Effector memory CD4-positive, alpha-beta T cell (primary cell): ENCODE measurements around the gene GLRX.
A peak's percentile ranks its signal among the peaks of the same experiment; 100 is the strongest.
"Not testable (repeated sequence)": the region's sequence is repeated elsewhere in the genome, so short reads cannot be mapped to it uniquely, and the experiment has no call there.

Experiments
- DNase-seq, 3 donors: peaks; one replicate each; pipeline ENCODE4 v3.0.0-alpha.2; 2020
- H3K27ac ChIP-seq: 2 replicates; pipeline ENCODE4 v1.7.0; 2013; ENCODE audit warnings: mild to moderate bottlenecking, low read length, moderate library complexity; ENCODE audit not compliant: insufficient read depth, poor library complexity, severe bottlenecking
- H3K27me3 ChIP-seq: replicated peaks from 2 replicates; pipeline ENCODE4 v1.7.0; 2013; ENCODE audit warnings: mild to moderate bottlenecking, low read length; ENCODE audit not compliant: insufficient read depth, control insufficient read depth, poor library complexity, severe bottlenecking
- H3K36me3 ChIP-seq: 2 replicates; pipeline ENCODE4 v1.7.0; 2013; ENCODE audit warnings: mild to moderate bottlenecking, low read length, moderate library complexity; ENCODE audit not compliant: control insufficient read depth, insufficient read depth
- H3K4me1 ChIP-seq: 2 replicates; pipeline ENCODE4 v1.7.0; 2013; ENCODE audit warnings: low read length, mild to moderate bottlenecking; ENCODE audit not compliant: control insufficient read depth, insufficient read depth, poor library complexity, severe bottlenecking
- H3K4me3 ChIP-seq: 2 replicates; pipeline ENCODE4 v1.7.0; 2013; ENCODE audit warnings: low read length, low read depth, mild to moderate bottlenecking; ENCODE audit not compliant: insufficient read depth, poor library complexity, severe bottlenecking
- H3K9me3 ChIP-seq: 2 replicates; pipeline ENCODE4 v1.7.0; 2013; ENCODE audit warnings: mild to moderate bottlenecking, low read length, moderate library complexity; ENCODE audit not compliant: control insufficient read depth
- total RNA-seq, 3 donors: gene quantifications; one replicate each; lab custom pipeline; 2026; lab: John Stamatoyannopoulos, UW

GLRX gene, protein sequence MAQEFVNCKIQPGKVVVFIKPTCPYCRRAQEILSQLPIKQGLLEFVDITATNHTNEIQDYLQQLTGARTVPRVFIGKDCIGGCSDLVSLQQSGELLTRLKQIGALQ
- total RNA-seq = 41.6 to 47.4 (median 45.8) reads per million in 3 donors

DNA sequence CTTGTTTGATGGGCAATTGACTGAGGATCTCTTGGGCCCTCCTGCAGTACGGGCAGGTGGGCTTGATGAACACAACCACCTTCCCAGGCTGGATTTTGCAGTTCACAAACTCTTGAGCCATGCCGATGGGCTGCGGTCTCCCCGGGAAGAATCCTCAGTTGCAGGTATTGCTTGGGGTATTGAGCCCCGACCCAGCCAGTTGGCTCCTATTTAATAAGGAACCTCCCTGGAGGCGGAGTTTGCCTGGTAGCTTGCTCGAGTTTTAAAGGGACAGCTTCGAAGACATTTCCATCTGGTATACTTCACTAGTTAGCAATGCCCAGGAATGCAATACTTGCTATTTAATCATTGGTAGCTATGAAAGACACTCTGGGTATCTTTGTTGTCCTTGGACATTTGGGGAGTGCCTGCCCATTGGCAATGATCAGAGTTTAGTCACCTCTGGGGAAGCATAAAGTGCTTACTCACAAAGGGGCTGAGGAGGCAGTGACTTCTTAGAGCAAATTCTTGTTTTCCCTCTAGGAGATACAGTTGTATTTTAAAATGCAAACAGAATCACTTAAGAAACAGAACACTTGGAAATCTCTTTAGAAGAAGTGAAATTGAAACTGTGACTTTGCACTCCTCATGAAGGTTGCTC is at the start of gene GLRX:
Gene GLRX, minus strand, starts transcription at position 185 of the 640 bp plus-strand sequence. Its CDS starts 64 bp downstream, at position 121.
- Histone ChIP-seq H3K27me3 (no peaks in the 10 kb centered on the region), H3K4me3 (peak within 1 kb of the TSS; percentile 77), H3K36me3 (no peaks in the 10 kb centered on the region), H3K27ac (peak within 1 kb of the TSS; percentile 79), H3K4me1 (peaks cover 39% of the 10 kb centered on the region), H3K9me3 (no peaks in the 10 kb centered on the region)
- peak; percentile 29 to 48 (median 46) for DNase-seq

GRCh38 chr5:95871146-95871806 is 48.8 kb upstream of the GLRX start:
- H3K36me3 ChIP-seq = no peaks in the 10 kb centered on the region
- no peak for DNase-seq
- H3K27ac ChIP-seq = no peak overlapping the region
- H3K4me3 ChIP-seq = no peak overlapping the region
- H3K27me3 ChIP-seq = no peaks in the 10 kb centered on the region
- H3K4me1 ChIP-seq = peaks cover 19% of the 10 kb centered on the region
- H3K9me3 ChIP-seq = no peaks in the 10 kb centered on the region

DNA sequence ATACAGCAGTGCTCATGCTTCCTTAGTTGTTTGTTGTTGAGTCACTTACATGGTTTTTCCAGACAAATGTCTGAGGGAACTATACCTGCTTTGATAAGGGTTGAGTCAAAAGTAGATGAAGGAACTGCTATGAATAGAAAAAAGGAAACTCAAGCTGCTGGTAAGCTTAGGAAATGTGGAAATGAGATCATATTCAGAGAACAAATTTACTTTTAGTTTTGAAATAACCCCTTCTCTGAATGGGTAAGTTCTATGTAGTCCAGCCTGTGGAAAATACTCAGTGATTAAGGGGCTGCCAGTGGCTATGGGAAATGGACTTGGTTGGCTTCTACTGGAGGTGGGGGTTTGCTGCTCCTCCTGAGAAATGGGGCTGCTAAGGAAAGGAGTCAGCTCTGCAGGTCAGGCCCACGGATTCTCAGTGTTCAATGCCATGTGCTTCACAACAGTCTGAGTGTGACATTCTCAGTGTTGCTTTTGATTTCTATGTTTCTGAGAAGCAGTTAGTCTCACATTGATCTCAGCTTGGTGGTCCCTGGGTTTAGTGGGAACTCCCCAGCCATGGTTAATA is 47.7 kb upstream of the GLRX start:
- Histone ChIP-seq H3K4me3 (no peak overlapping the region), H3K27me3 (no peaks in the 10 kb centered on the region), H3K36me3 (no peaks in the 10 kb centered on the region), H3K4me1 (peaks cover 19% of the 10 kb centered on the region), H3K9me3 (no peaks in the 10 kb centered on the region), H3K27ac (no peak overlapping the region)
- no peak for DNase-seq

DNA sequence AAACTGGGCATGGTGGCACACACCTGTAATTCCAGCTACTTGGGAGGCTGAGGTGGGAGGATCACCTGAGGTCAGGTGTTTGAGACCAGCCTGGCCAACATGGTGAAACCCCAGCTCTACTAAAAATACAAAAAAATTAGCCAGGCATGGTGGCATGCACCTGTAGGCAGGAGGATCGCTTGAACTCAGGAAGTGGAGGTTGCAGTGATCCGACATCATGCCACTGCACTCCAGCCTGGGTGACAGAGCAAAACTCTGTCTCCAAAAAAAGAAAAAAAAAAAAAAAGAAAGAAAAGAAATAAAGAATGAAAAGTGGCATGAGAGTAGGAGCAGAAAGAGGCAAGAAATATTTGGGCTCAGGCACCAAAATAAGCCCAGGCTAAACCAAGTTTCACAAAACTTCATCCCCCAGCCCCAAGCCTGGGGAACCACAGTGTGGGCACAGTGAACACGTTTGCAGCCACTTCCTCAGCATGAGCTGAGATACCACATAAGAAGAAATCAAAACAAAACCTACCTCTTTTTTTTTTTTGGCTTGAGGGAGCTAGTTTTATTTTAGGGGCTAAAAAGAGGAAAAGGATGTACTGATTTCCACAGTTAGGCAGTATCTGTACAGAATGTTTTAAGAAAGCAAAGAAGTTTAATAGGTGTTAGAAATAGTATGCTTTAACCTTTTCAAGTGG is 46.8 kb upstream of the GLRX start:
- Histone ChIP-seq H3K4me1 (peaks cover 19% of the 10 kb centered on the region), H3K27ac (peak overlapping the region; percentile 19)
- not testable (repeated sequence) for H3K27me3 ChIP-seq, H3K4me3 ChIP-seq, H3K9me3 ChIP-seq, H3K36me3 ChIP-seq
- peak; percentile 33 to 53 (median 41) for DNase-seq

DNA sequence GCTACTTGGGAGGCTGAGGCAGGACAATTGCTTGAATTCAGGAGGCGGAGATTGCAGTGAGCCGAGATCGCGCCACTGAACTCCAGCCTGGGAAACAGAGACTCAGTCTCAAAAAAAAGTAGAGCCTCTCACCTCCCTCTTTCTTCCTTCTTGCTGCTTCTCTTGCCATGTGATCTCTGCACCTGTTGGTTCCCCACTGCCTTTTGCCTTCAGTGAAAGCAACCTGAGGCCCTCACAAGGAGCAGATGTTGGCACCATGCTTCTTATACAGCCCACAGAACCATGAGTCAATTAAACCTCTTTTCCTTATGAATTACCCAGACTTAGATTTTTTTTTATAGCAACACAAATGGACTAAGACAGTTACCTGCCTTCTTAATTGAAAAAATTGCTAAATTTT is 45.6 kb upstream of the GLRX start:
- no peaks in the 10 kb centered on the region for H3K36me3 ChIP-seq
- H3K4me1 ChIP-seq = peaks cover 19% of the 10 kb centered on the region
- DNase-seq = no peak
- H3K27me3 ChIP-seq = no peaks in the 10 kb centered on the region
- no peak overlapping the region for H3K4me3 ChIP-seq
- H3K9me3 ChIP-seq = no peaks in the 10 kb centered on the region
- no peak overlapping the region for H3K27ac ChIP-seq

DNA sequence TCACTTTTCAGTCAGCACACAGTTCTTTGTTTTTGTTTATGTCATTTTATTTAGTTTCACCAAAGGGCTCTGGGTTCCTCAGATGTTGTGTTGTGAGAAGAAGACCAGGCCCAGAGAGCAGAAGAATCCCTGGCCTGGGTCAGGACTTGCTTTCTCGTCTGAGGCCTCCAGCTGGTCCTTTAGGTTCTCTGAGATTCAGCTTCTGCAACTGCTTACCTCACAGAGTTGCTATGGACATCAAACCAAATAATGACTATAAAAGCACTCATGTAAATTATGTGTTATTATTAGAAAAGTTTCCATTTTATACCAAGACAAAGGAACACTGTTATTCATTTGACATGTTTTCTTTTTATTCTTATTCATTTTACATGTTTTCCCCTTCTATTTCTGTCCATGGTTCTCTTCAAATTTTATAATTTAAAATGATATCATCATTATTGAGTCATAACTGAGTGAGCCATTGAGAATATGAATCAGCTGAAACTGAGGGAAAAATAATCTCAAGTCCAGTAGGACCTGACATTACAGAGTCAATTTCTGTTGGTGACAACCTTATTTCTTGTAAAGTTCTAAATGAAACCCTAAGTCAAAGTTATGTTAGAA is 44.0 kb upstream of the GLRX start:
- Histone ChIP-seq H3K4me1 (peaks cover 19% of the 10 kb centered on the region), H3K27ac (no peak overlapping the region), H3K36me3 (no peaks in the 10 kb centered on the region), H3K9me3 (no peaks in the 10 kb centered on the region), H3K4me3 (no peak overlapping the region), H3K27me3 (no peaks in the 10 kb centered on the region)
- DNase-seq = no peak

DNA sequence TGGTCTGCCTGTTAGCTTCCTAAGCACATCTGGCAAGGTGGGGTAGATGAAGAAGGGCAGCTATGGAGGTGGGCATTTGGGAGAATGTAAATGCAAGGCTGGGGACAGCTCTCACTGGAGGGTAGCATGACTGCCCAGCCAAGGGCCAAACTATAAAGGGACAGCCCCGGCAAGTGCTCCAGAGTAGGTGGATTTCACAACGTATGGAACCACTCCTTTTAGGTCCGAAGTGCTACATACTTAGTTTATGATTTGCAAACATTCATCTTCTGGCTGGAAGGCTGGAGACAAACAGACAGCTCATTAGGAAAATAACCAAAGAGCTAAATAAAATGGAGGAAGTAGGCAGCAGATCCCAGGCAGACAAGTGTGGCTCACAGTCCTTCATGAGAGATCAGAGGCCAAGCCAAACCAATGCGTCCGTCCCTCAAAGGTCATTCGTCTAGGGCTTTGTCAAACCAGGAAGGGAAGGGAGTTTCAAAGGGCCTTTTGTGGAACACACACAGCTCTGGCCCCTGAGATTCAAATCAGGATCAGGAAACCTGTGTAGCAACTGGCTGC is 42.5 kb upstream of the GLRX start:
- Histone ChIP-seq H3K9me3 (no peaks in the 10 kb centered on the region), H3K27ac (no peak overlapping the region), H3K27me3 (no peaks in the 10 kb centered on the region), H3K4me1 (peaks cover 8% of the 10 kb centered on the region), H3K36me3 (no peaks in the 10 kb centered on the region), H3K4me3 (no peak overlapping the region)
- DNase-seq = no peak

DNA sequence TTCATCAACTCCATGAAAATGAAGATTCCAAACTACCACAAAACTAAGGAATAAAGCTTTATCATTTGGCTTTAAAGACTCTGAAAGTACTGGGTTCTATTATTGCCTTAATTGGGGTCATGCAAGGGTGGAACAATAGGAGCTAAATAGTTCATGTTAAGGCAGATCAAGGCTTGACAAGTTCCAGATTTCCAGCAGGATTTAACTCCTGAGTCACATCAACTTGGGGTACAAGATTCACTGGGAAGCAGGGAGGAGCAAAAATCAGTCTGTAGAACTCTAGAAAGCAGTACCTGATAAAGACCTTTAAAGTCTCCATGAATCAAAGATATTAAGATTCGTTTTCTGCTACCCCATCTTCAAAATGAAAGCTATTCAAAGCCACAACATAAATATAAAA is 41.9 kb upstream of the GLRX start:
- Histone ChIP-seq H3K4me1 (peaks cover 6% of the 10 kb centered on the region), H3K4me3 (no peak overlapping the region), H3K27ac (no peak overlapping the region), H3K9me3 (no peaks in the 10 kb centered on the region), H3K27me3 (no peaks in the 10 kb centered on the region), H3K36me3 (no peaks in the 10 kb centered on the region)
- no peak for DNase-seq

- no peak for DNase-seq
- no peaks in the 10 kb centered on the region for H3K36me3 ChIP-seq
- H3K27me3 ChIP-seq = no peaks in the 10 kb centered on the region
- H3K27ac ChIP-seq = no peak overlapping the region
- H3K9me3 ChIP-seq = no peaks in the 10 kb centered on the region
- no peak overlapping the region for H3K4me3 ChIP-seq
- no peaks in the 10 kb centered on the region for H3K4me1 ChIP-seq
Observed at GRCh38 chr5:95863383-95863757, 40.8 kb upstream of the GLRX start.
